Muscle of leg (tissue), 11 donors: ENCODE measurements around the gene DBNDD1. TPM values are rescaled to one million over a fixed set of nuclear protein-coding genes. Genes with fewer than 3 reads are reported as not detected.

Source experiments
- DNase-seq: peaks from one replicate; pipeline ENCODE4 v3.0.0; 2013
- H3K27ac ChIP-seq: one replicate; pipeline ENCODE4 v1.5.1; 2013; ENCODE audit warnings: mild to moderate bottlenecking, low read length, control low read depth
- H3K27me3 ChIP-seq: one replicate; pipeline ENCODE4 v1.6.1; 2013; ENCODE audit warnings: low read length; ENCODE audit not compliant: control insufficient read depth, insufficient read depth
- H3K36me3 ChIP-seq: one replicate; pipeline ENCODE4 v1.6.1; 2013; ENCODE audit warnings: low read length; ENCODE audit not compliant: control insufficient read depth, insufficient read depth
- H3K4me1 ChIP-seq: one replicate; pipeline ENCODE4 v1.6.1; 2013; ENCODE audit warnings: low read length; ENCODE audit not compliant: control insufficient read depth, insufficient read depth
- H3K4me3 ChIP-seq: one replicate; pipeline ENCODE4 v1.5.1; 2013; ENCODE audit warnings: low read length, control low read depth
- H3K9me3 ChIP-seq: replicated peaks from 2 replicates; pipeline ENCODE4 v1.6.1; 2013; ENCODE audit warnings: low read depth, low read length; ENCODE audit not compliant: control insufficient read depth
- WGBS: methylation state at CpG from one replicate; pipeline ENCODE4 v1.1.5; 2013; ENCODE audit warnings: missing lambda C conversion rate; ENCODE audit not compliant: insufficient coverage; 5-methylcytosine and 5-hydroxymethylcytosine counted together
- polyA plus RNA-seq, 8 donors: library from polyadenylated mRNA; unstranded; fragments of 120-200 nt; gene quantifications; one replicate each; pipeline versions ENCODE4 v1.2.1 to v1.2.3, GENCODE V29; 2013; ENCODE audit warnings: inconsistent platforms in 1 of 8, low replicate concordance in 1 of 8; ENCODE audit not compliant: insufficient read length in 8 of 8, insufficient read depth in 1 of 8
- total RNA-seq: library from RNA; stranded (reverse); fragments of 120-200 nt; gene quantifications from one replicate; pipeline ENCODE4 v1.2.4, GENCODE V29; 2013

DBNDD1 gene
- total and polyA plus RNA-seq, 9 donors, result 2.7 to 16.6 (median 10.6) TPM

GRCh38 chr16:90027611-90028010 is 8.4 kb upstream of the DBNDD1 start:
- peaks cover 7% of the 10 kb centered on the region for H3K4me1 ChIP-seq
- H3K36me3 ChIP-seq, result peaks cover 12% of the 10 kb centered on the region
- H3K27ac ChIP-seq, result no peak overlapping the region
- no peak for DNase-seq
- no peaks in the 10 kb centered on the region for H3K27me3 ChIP-seq
- H3K9me3 ChIP-seq, result no peaks in the 10 kb centered on the region
- no peak overlapping the region for H3K4me3 ChIP-seq
- WGBS, result 89% methylated on average over 10 of the region's 17 CpGs

DNA sequence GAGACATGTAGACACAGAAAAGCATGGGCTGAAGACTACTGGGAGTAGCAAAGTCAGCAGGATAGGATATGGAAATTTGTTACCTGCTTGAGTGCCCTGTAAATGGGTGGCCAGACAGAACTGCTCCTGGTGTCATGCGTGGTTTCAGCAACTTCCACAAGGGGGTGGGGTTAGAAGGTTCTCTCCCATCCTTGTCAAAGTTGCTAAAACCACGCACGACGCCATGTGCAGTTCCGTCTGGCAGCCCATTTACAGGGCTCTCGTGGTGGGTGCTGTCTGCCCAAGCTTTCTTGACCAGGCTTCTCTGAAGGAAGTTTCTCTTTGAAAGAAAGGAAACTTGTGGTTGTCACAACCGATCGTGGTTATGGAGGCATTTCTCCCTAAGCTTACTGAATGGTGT is 6.9 kb upstream of the DBNDD1 start:
- Histone ChIP-seq H3K4me3 (no peak overlapping the region), H3K27ac (no peak overlapping the region), H3K27me3 (no peaks in the 10 kb centered on the region), H3K9me3 (no peaks in the 10 kb centered on the region), H3K36me3 (peaks cover 3% of the 10 kb centered on the region), H3K4me1 (peaks cover 14% of the 10 kb centered on the region)
- DNase-seq, result no peak
- WGBS, result 72% methylated on average over 8 of the region's 8 CpGs

DNA sequence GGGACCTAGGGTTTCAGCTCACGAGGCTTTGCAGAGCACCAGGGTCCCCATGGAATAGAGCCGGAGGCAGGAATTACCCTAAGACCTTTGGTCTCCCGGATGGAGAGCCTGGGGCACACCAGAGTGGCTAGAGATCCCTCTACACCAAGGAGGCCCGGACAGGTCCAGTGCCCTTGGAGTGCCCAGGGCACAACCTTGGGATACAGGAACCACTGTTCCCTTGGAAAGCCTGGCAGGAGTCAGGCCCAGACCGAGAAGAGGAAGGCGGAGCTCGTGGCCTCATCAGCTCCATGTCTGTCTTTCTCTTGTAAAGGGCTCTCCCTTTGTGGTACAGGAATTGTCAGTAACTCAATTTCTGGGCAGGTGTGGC is 3.8 kb upstream of the DBNDD1 start:
- Histone ChIP-seq H3K27ac (peak overlapping the region; percentile 60), H3K4me3 (peak overlapping the region; percentile 61), H3K36me3 (no peaks in the 10 kb centered on the region), H3K4me1 (peaks cover 38% of the 10 kb centered on the region), H3K9me3 (no peaks in the 10 kb centered on the region), H3K27me3 (peaks cover 7% of the 10 kb centered on the region)
- no peak for DNase-seq
- 35% methylated on average over 7 of the region's 7 CpGs for WGBS

GRCh38 chr16:90022209-90023077 is 3.2 kb upstream of the DBNDD1 start:
- Histone ChIP-seq H3K27ac (peak overlapping the region; percentile 60), H3K9me3 (no peaks in the 10 kb centered on the region), H3K36me3 (no peaks in the 10 kb centered on the region), H3K27me3 (peaks cover 9% of the 10 kb centered on the region), H3K4me1 (peaks cover 38% of the 10 kb centered on the region), H3K4me3 (peak overlapping the region; percentile 61)
- 7% methylated on average over 54 of the region's 57 CpGs for WGBS
- peak; percentile 93 for DNase-seq

- WGBS, result no CpG with 5 or more reads among the region's 2 CpGs
- no peak overlapping the region for H3K4me3 ChIP-seq
- H3K27me3 ChIP-seq, result peaks cover 9% of the 10 kb centered on the region
- peaks cover 38% of the 10 kb centered on the region for H3K4me1 ChIP-seq
- no peak overlapping the region for H3K27ac ChIP-seq
- no peaks in the 10 kb centered on the region for H3K9me3 ChIP-seq
- no peak for DNase-seq
- no peaks in the 10 kb centered on the region for H3K36me3 ChIP-seq
Observed at GRCh38 chr16:90020838-90021382, 1.7 kb upstream of the DBNDD1 start.

GRCh38 chr16:90020260-90020837 is 1.1 kb upstream of the DBNDD1 start:
- H3K4me3 ChIP-seq, result peak overlapping the region; percentile 43

DNA sequence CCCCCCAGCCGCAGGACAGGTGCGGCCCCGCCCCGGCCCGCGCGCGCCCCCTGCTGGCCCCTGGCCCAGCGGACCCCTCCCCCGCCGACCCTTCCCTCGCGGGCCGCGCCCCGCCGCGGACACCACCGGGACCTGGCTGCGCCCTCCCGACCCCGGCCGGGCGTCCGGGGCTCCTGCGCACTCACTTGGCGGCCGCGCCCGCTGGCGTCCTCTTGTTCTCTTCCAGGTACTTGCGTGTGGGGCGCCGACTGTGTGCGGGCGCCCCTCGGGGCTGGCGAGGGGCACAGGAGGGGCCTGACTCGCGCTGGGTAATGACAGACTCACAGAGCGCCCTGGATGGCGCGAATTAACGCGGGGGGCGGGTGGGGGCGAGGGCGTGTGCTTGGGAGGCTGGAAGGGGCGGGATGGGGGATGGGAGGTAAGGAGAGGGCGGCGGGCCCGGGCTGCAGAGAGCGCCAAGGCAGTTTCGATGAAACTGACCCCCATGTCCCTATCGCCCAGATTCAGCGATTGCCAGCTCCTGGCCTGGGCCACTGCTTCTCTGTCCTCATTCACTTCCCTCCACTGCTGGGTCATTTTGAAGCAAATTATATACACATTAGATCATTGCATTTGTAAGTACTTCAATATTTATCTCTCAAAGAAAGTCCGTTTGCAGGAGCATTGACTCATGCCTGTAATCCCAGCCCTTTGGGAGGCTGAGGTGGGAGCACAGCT is 445 bp upstream of the DBNDD1 start:
- Histone ChIP-seq H3K9me3 (no peaks in the 10 kb centered on the region), H3K27ac (peak overlapping the region; percentile 65), H3K4me3 (peak overlapping the region; percentile 43), H3K36me3 (no peaks in the 10 kb centered on the region), H3K4me1 (peaks cover 38% of the 10 kb centered on the region), H3K27me3 (peaks cover 9% of the 10 kb centered on the region)
- DNase-seq, result peak; percentile 56
- under 1% methylated on average over 45 of the region's 57 CpGs for WGBS

More at GRCh38 chr16:90020260-90020837, 1.1 kb upstream of the DBNDD1 start:
- Histone ChIP-seq H3K4me1 (peaks cover 38% of the 10 kb centered on the region), H3K27ac (peak overlapping the region; percentile 65), H3K27me3 (peaks cover 9% of the 10 kb centered on the region), H3K36me3 (no peaks in the 10 kb centered on the region), H3K9me3 (no peaks in the 10 kb centered on the region)
- 66% methylated on average over 3 of the region's 9 CpGs for WGBS
- no peak for DNase-seq

DNA sequence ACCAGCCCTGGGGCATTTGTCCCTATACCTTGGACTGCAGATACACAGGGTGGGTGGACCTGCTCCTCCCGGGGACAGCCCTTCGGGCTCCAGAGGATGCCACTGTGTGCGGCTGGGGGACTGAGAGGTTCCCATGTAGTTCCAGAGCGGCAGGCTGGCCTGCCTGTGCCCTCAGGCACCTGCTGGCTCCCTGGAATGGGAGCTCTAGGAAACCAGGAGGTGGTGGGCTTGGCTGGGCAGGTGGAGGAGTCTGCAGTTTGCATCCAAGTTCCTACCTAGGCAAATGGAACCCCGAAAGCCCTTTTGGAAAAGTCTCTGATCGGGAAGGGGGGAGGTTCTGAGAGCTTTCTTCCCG is 982 bp downstream of the DBNDD1 start:
- peak overlapping the region; percentile 39 for H3K4me3 ChIP-seq
- H3K27ac ChIP-seq, result no peak overlapping the region
- H3K27me3 ChIP-seq, result peaks cover 9% of the 10 kb centered on the region
- no peaks in the 10 kb centered on the region for H3K9me3 ChIP-seq
- no peaks in the 10 kb centered on the region for H3K36me3 ChIP-seq
- WGBS, result 26% methylated on average over 7 of the region's 7 CpGs
- peaks cover 37% of the 10 kb centered on the region for H3K4me1 ChIP-seq
- DNase-seq, result no peak

DNA sequence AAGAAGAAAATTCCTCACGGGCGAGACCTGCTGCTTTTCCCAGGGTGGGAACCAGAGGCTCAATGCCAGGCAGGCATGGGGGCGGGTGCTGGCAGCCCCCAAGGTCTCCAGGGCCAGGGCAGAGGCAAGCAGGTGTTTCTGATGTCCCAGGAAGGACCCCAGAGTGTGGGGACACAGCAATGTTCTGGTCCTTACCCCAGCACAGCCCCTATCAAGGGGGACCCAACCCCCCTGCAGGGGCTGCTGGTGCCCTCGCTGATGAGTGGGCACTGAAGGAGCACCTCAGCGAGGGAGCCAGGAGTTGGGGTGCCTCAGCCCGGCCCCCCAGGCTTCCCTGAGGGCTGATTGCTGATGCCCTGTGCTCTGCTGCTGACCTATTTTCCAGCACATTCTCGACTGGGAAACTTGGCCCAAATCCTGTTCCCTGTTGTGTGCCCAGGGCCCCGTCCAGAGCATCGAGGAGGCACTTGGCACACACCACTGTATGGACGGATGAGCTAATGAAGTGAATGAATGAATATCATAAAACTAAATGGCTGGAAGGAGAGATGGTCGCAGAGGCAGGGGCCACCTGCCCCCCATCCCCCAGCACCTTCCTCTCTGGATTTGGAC is 2.8 kb downstream of the DBNDD1 start:
- WGBS, result 77% methylated on average over 10 of the region's 11 CpGs
- Histone ChIP-seq H3K27me3 (peaks cover 9% of the 10 kb centered on the region), H3K27ac (no peak overlapping the region), H3K4me3 (no peak overlapping the region), H3K9me3 (no peaks in the 10 kb centered on the region), H3K4me1 (peaks cover 29% of the 10 kb centered on the region), H3K36me3 (no peaks in the 10 kb centered on the region)
- no peak for DNase-seq
